B cell (primary cell): ENCODE measurements around the gene ARRDC1.

ENCODE experiments used
- EZH2 ChIP-seq: IDR thresholded peaks from 2 replicates; pipeline ENCODE4 v1.6.1; 2012; ENCODE audit warnings: borderline replicate concordance, low read depth, mild to moderate bottlenecking, moderate library complexity, low read length; ENCODE audit not compliant: insufficient read depth, poor library complexity, severe bottlenecking
- TF ChIP-seq, protein P1 (sequence below): fragments of 200-600 bp; IDR thresholded peaks from one replicate; pipeline ENCODE4 v1.8.0; 2022; ENCODE audit warnings: antibody characterized with exemption, mild to moderate bottlenecking

GRCh38 chr9:137613738-137614523 is 8.4 kb downstream of the ARRDC1 start:
- no peak for TF ChIP-seq EZH2
- TF ChIP-seq, protein P1, sequence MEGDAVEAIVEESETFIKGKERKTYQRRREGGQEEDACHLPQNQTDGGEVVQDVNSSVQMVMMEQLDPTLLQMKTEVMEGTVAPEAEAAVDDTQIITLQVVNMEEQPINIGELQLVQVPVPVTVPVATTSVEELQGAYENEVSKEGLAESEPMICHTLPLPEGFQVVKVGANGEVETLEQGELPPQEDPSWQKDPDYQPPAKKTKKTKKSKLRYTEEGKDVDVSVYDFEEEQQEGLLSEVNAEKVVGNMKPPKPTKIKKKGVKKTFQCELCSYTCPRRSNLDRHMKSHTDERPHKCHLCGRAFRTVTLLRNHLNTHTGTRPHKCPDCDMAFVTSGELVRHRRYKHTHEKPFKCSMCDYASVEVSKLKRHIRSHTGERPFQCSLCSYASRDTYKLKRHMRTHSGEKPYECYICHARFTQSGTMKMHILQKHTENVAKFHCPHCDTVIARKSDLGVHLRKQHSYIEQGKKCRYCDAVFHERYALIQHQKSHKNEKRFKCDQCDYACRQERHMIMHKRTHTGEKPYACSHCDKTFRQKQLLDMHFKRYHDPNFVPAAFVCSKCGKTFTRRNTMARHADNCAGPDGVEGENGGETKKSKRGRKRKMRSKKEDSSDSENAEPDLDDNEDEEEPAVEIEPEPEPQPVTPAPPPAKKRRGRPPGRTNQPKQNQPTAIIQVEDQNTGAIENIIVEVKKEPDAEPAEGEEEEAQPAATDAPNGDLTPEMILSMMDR: no peak
